Stimulated activated naive B cell treated with anti-CD40 and anti-IgM and Interleukin-4, amounts not matched to agents 10 μg/mL and 1 μg/mL and 100 μg/mL, for 72 hours (primary cell): ENCODE measurements around the gene AOPEP.

ENCODE experiments used
- ATAC-seq, 2 donors: fragments of 150-1000 bp; cut with Tn5 transposase; replicated peaks; 2 replicates each; pipeline ENCODE4 v1.10.0; 2021; ENCODE audit warnings: moderate library complexity in 1 of 2
- DNase-seq: peaks from one replicate; pipeline ENCODE4 v3.0.0; 2021
- H3K27ac Mint-ChIP-seq: one replicate; pipeline ENCODE4 v1.8.0; 2022; ENCODE audit warnings: mild to moderate bottlenecking, mixed read lengths
- H3K27me3 Mint-ChIP-seq, 2 donors: one replicate each; pipeline ENCODE4 v1.8.0; 2022; ENCODE audit warnings: mixed read lengths in 2 of 2
- H3K36me3 Mint-ChIP-seq, 2 donors: one replicate each; pipeline ENCODE4 v1.8.0; 2022; ENCODE audit warnings: mixed read lengths in 2 of 2, mild to moderate bottlenecking in 1 of 2
- H3K4me1 Mint-ChIP-seq, 2 donors: one replicate each; pipeline ENCODE4 v1.8.0; 2022; ENCODE audit warnings: mixed read lengths in 2 of 2, mild to moderate bottlenecking in 1 of 2
- H3K4me3 Mint-ChIP-seq, 2 donors: one replicate each; pipeline ENCODE4 v1.8.0; 2022; ENCODE audit warnings: mild to moderate bottlenecking in 2 of 2, mixed read lengths in 2 of 2, moderate library complexity in 1 of 2
- H3K9me3 Mint-ChIP-seq, 2 donors: one replicate each; pipeline ENCODE4 v1.8.0; 2022; ENCODE audit warnings: mixed read lengths in 2 of 2, mild to moderate bottlenecking in 1 of 2

The AOPEP gene

DNA sequence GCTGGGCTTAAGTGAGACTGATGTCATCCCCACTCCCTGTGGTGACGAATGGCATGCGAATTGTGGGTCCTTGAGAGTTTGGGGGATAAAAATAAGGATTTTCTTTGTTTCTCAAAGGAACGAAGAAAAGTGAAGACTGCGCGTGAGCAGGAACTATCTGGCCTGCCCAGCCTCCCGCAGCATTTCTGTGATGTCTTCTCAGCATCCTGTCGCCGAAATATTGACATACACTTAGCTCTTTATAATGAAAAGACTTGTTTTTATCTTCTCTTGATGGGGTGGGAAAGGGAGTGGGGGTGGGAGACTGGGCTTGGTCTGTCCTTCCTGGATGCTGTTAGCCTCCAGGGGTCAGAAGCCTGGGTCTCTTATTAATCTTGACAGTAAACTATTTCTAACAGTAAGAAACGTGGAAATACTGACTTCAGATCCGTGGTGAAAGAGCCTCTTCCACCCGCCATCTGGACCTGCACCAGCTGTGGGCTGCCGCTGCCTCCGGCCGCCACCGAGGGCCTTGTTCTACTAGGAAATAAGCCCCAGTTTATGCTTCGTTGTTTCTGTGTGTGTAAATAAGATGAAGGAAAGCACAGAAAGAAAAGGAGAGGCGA lies 351.4 kb downstream of the AOPEP start:
- Mint-ChIP-seq H3K4me1 (no peaks in the 10 kb centered on the region), H3K9me3 (no peaks in the 10 kb centered on the region), H3K27ac (no peak overlapping the region), H3K4me3 (no peak overlapping the region), H3K36me3 (peaks cover 16 to 24% of the 10 kb centered on the region in 2 donors), H3K27me3 (no peaks in the 10 kb centered on the region)
- DNase-seq (no peak), ATAC-seq (no peak)

DNA sequence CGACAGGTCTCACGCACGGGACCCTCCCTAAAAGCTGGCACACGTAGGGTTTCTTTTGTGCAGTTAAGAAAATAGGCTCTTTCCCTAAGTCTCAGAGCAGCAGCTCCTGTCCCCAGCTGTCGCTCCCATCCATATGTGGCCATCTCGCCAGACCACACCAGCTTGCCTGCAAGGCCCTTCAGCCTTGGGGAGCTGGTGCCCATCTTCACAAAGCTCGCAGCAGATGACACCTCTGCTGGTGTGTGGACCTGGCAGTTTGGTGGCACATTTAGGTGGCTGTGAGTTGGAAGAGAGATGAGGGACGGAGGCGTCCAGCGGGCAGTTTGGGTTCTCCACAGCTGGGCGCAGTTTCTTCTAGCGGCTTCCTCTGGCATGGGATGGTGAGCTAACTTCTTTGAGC lies 352.0 kb downstream of the AOPEP start:
- Mint-ChIP-seq H3K36me3 (peaks cover 21 to 27% of the 10 kb centered on the region in 2 donors), H3K9me3 (no peaks in the 10 kb centered on the region), H3K4me1 (no peaks in the 10 kb centered on the region), H3K4me3 (no peak overlapping the region), H3K27ac (no peak overlapping the region), H3K27me3 (no peaks in the 10 kb centered on the region)
- DNase-seq (no peak), ATAC-seq (no peak)

DNA sequence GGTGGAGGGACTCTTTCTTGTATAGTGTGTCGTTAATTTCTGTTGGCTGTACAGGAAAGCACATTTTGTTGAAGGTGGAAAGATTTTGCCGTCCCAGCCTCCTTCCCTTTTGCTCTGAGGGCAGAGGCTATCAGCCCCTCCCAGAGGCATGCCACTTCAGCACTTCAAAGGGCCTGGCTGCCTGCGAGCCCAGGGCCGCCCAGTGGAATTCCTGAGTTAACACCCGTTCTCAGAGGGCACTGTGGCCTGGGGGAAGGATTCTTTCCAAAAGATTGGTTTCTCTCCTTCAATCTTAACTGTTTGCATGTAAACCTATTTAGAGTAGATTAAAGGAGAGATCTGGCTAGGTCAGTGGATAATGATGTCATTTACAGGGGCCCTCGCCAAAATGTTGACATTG lies 352.4 kb downstream of the AOPEP start:
- Mint-ChIP-seq H3K4me3 (no peak overlapping the region), H3K27me3 (no peaks in the 10 kb centered on the region), H3K9me3 (no peaks in the 10 kb centered on the region), H3K27ac (no peak overlapping the region), H3K4me1 (no peaks in the 10 kb centered on the region), H3K36me3 (peaks cover 21 to 27% of the 10 kb centered on the region in 2 donors)
- ATAC-seq (no peak), DNase-seq (no peak)

DNA sequence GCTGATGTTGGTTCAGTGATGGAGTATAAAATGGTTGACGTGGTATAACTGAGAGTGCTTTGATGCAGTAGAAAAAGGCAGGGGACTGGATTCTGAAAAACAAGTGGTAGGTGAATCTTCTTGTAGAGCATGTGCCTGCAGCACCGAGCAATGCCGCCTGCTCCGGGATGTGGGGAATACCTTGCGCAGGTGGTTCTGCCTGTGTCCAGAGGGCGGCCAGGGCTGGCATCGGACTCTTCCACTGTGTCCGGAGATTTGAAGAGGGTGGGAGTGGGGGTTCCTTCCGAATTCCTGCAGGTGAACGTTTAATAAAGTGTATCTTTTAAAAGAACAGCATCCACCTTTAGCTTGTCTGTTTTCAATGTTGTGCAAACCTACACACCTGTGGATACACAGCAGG lies 353.0 kb downstream of the AOPEP start:
- H3K9me3 Mint-ChIP-seq: no peaks in the 10 kb centered on the region
- peaks cover 21 to 29% of the 10 kb centered on the region in 2 donors for H3K36me3 Mint-ChIP-seq
- no peak overlapping the region for H3K27ac Mint-ChIP-seq
- DNase-seq: no peak
- H3K4me3 Mint-ChIP-seq: no peak overlapping the region
- H3K27me3 Mint-ChIP-seq: no peaks in the 10 kb centered on the region
- H3K4me1 Mint-ChIP-seq: no peaks in the 10 kb centered on the region
- ATAC-seq: no peak

DNA sequence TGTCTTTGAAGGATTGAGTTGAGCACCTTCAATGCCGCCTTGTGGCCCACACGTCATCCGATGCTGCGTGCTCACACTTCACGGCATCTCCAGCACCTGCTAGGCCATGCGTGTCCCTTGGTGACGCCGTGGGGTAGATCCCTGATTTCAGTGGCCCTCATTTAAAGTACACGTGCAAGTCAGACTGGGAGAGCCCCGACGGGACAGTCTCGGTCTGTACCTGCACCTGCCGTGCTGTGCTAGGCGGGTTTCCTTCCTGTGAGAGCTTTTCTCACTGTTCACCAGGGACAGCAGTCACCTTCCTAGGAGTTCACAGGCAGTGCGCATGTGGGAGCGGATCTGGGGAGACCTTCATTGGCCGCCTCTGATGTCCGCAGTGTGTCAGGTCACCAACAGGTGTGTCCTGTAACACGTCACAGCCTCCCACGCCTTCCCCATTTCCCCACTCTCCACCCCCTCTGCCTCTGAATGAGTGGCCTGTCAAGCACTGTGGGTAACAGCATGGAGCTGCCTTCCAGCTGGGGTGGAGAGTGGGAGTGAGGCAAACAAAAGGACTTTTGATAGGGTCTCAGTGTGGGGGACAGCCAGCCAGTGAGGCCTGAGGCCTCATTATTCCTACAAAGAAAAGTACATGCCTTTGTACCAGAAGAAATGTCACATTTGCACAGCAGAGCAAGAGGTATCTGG lies 354.6 kb downstream of the AOPEP start:
- Mint-ChIP-seq H3K4me3 (no peak overlapping the region), H3K4me1 (no peaks in the 10 kb centered on the region), H3K27ac (no peak overlapping the region), H3K9me3 (no peaks in the 10 kb centered on the region), H3K27me3 (no peaks in the 10 kb centered on the region), H3K36me3 (peaks cover 28 to 32% of the 10 kb centered on the region in 2 donors)
- DNase-seq (no peak), ATAC-seq (no peak)

DNA sequence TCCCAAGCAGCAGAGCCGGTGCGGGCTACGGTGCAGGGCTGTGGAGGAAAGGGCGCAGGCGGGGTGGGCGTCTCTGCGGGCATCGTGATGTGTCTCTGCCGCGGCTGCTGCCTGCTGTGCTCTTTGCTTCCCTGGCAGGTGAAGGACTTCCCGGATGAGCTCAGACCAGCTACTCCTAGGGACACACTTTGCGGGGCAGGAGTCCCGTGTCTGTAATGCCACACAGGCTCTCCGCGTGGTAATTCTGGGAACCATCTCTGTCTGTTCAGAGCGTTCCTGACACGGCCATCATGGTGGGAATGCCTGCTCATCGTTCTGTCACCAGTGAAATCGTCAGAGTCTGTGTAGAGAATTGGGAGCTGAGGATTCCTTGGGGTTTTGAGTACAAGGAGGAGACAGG lies 355.5 kb downstream of the AOPEP start:
- Mint-ChIP-seq H3K4me1 (no peaks in the 10 kb centered on the region), H3K36me3 (peaks cover 28 to 35% of the 10 kb centered on the region in 2 donors), H3K4me3 (no peak overlapping the region), H3K9me3 (no peaks in the 10 kb centered on the region), H3K27me3 (no peaks in the 10 kb centered on the region), H3K27ac (no peak overlapping the region)
- DNase-seq (no peak), ATAC-seq (no peak)

DNA sequence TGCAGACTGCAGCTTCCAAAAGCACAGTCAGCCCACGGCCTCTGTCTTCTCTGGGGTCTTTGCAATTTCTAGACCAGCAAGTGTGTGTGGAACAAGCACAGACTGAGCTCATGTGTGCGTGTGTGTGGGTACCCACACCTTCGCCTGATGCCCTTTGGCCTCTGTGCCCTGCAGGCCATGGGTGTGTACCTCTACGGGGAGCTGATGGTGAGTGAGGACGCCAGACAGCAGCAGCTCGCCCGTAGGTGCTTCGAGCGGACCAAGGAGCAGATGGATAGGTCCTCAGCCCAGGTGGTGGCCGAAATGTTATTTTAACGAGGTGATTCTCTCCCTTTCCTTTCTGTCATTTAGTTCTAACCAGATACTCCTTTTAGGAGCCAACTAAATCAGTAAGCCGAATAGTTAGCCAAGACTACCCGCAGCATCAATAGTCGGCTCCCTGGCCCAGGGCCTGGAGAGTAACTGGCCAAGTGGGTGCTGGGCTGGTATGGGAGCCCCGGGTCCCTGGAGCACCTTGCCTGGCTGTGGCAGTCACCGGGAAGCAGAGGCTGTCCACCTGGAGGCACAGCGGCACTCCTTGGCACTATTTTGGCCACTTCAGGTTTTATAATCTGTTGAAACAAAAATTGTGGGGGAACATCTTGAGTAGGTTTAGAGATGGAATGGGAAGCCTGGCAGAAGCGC lies 356.0 kb downstream of the AOPEP start:
- DNase-seq (no peak), ATAC-seq (no peak)
- no peak overlapping the region for H3K27ac Mint-ChIP-seq
- no peak overlapping the region for H3K4me3 Mint-ChIP-seq
- H3K36me3 Mint-ChIP-seq: peaks cover 28 to 36% of the 10 kb centered on the region in 2 donors
- no peaks in the 10 kb centered on the region for H3K27me3 Mint-ChIP-seq
- no peaks in the 10 kb centered on the region for H3K4me1 Mint-ChIP-seq
- H3K9me3 Mint-ChIP-seq: no peaks in the 10 kb centered on the region

DNA sequence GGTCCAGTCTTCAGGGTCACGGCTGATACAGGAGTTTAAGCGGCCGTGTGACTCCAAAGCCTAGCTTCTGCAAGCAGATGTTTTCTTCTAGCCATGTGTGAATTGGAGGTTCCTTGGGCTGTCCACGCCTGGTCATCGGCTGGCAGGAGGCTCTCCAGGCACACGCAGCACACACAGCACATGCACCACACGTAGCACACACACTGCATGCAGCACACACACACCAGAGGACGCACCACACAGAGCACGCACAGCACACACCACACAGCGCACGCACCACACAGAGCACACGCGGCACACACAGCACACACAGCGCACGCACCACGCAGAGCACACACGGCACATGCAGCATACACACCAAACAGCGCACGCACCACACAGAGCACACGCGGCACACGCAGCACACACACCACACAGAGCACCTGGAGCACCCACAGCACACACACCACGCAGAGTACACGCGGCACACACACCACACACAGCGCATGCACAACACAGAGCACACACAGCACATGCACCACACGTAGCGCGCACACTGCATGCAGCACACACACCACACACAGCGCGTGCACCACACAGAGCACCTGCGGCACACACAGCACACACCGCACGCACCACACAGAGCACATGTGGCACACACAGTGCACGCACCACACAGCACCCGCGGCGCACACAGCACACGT lies 356.7 kb downstream of the AOPEP start:
- H3K4me1 Mint-ChIP-seq: no peaks in the 10 kb centered on the region
- H3K9me3 Mint-ChIP-seq: no peaks in the 10 kb centered on the region
- H3K27me3 Mint-ChIP-seq: no peaks in the 10 kb centered on the region
- H3K27ac Mint-ChIP-seq: no peak overlapping the region
- no peak for DNase-seq
- H3K4me3 Mint-ChIP-seq: no peak overlapping the region
- peaks cover 32 to 43% of the 10 kb centered on the region in 2 donors for H3K36me3 Mint-ChIP-seq
- ATAC-seq: no peak

DNA sequence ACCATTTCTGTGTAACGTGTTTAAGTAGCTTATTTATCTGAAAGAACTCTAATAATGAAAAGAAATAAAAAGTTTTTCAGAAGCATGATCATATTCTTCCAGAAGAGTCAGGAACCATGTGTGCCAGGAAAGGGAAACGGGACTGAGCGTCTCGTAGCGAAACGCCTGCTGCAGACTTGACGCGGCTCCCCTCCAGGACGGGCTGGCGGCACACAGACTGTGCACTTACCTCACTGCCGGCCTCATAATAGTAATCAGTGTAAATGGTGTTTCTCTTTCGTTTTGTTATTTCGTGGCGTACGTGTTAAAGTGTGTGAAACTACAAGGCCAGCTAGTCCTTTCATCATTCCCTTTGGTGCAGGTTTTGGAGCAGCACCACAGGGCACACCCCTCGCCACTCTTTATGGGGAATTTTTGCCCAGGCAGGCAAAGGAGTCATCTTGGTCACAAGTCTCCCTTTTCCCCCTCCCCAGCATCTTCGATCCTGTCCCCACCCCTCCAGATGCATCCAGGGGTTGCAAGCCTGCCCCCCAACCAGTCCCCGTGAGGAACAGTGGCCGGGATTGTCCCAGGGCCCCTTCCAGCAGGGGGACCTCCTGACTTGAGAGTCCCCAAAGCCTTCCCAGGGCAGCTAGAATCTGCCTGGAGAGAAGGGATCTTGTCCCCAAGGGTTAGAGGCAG lies 357.9 kb downstream of the AOPEP start:
- no peaks in the 10 kb centered on the region for H3K27me3 Mint-ChIP-seq
- H3K27ac Mint-ChIP-seq: no peak overlapping the region

DNA sequence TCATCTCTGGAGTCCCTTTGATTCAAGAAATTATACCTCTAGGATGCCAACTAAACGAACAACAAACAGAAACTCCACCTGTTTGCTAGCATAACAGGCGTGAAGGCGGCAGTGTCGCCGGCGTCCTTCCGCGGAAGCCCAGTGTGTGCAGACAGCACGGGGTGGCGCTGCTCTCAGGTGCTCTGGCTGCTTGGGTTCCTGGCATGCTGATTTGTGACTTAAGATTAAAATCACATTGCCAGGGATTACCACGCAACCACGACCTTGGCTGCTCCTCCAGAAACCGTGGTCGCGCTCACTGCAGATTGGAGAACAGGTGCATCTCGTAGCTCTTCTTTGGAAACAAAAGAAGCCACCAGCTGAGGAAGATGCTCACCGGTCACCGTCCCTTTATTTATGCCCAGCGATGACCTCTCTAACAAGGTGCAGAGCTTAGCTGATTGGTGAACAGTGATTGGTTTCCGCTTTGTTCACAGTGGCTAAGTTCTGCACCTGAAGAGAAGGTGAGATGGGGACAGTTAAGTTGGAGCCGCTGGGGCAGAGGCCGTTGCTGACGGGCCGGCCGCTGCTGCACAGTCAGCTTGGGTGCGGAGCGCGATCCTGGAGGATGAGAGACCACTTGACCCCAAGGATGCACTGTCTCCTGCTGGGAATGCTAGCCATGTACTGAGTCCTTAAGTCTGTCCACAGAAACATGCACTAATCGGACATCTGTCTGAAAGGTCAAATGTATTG lies 358.7 kb downstream of the AOPEP start:
- H3K27ac Mint-ChIP-seq: no peak overlapping the region
- H3K27me3 Mint-ChIP-seq: peaks cover 0 to 5% of the 10 kb centered on the region in 2 donors
- H3K4me3 Mint-ChIP-seq: no peak overlapping the region
- no peak for ATAC-seq
- DNase-seq: no peak
- H3K9me3 Mint-ChIP-seq: no peaks in the 10 kb centered on the region
- H3K36me3 Mint-ChIP-seq: peaks cover 35 to 52% of the 10 kb centered on the region in 2 donors
- no peaks in the 10 kb centered on the region for H3K4me1 Mint-ChIP-seq

More for the DNA sequence above, 357.9 kb downstream of the AOPEP start:
- ATAC-seq (no peak), DNase-seq (no peak)
- H3K9me3 Mint-ChIP-seq: no peaks in the 10 kb centered on the region
- no peak overlapping the region for H3K4me3 Mint-ChIP-seq
- H3K4me1 Mint-ChIP-seq: no peaks in the 10 kb centered on the region
- H3K36me3 Mint-ChIP-seq: peaks cover 35 to 46% of the 10 kb centered on the region in 2 donors

DNA sequence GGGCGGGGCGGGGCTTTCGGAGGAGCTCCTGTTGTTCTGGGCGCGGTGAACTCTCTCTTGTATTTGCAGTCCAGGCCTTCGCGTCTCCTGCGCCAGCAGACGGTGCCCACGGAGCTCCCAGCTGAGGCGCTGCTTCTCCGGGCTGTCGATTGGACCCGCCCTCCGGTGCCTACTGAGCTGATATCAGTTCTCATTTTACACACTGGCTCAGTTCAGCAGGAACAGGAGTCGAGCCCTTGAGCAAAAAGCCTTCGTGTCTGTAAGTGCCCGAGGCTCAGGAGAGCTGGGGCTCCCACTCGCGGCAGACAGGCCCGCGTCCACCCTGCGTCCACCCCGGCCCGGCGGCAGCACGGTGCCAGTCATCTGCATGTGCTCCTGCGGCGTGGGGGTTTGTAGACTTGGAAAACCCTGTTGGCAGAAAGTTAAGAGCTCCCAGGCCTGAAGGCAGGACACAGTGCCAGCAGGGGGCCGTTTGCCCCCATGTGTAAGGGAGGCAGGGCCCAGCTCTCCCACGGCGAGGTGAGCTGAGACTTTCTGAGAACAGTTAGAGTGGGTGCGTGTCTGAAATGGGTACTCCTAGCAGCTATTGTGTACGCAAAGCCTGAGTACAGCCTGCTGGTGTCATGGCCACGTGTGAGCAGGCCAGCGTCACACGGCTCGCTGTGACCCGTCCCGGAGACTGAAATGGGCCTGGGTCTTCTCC lies 359.5 kb downstream of the AOPEP start:
- H3K4me3 Mint-ChIP-seq: no peak overlapping the region
- H3K27me3 Mint-ChIP-seq: peaks cover 0 to 5% of the 10 kb centered on the region in 2 donors
- peaks cover 35 to 52% of the 10 kb centered on the region in 2 donors for H3K36me3 Mint-ChIP-seq
- no peaks in the 10 kb centered on the region for H3K9me3 Mint-ChIP-seq
- no peak for ATAC-seq
- no peak for DNase-seq
- H3K4me1 Mint-ChIP-seq: no peaks in the 10 kb centered on the region
- H3K27ac Mint-ChIP-seq: no peak overlapping the region

DNA sequence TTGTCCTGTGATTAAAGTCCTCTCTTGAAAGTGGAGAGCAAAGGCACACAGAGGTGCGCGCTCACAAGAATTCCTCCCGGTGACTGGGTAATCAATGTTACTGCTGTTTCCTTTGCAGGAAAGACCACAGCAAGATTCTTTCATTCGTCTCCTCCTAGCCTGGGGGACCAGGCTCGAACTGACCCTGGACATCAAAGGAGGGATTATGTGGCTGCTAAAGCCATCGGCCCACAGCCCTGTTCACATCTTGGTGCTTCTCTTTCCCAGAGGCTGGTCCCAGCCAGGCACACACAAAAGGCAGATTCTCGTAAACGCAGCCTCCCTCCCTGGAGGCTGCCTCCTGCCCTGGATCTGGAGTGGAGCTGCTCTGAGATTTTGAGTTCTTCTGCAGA lies 360.1 kb downstream of the AOPEP start:
- DNase-seq (no peak), ATAC-seq (no peak)
- peaks cover 3 to 4% of the 10 kb centered on the region in 2 donors for H3K4me1 Mint-ChIP-seq
- peaks cover 0 to 5% of the 10 kb centered on the region in 2 donors for H3K27me3 Mint-ChIP-seq
- no peaks in the 10 kb centered on the region for H3K9me3 Mint-ChIP-seq
- H3K27ac Mint-ChIP-seq: no peak overlapping the region
- no peak overlapping the region for H3K4me3 Mint-ChIP-seq
- H3K36me3 Mint-ChIP-seq: peaks cover 33 to 48% of the 10 kb centered on the region in 2 donors

DNA sequence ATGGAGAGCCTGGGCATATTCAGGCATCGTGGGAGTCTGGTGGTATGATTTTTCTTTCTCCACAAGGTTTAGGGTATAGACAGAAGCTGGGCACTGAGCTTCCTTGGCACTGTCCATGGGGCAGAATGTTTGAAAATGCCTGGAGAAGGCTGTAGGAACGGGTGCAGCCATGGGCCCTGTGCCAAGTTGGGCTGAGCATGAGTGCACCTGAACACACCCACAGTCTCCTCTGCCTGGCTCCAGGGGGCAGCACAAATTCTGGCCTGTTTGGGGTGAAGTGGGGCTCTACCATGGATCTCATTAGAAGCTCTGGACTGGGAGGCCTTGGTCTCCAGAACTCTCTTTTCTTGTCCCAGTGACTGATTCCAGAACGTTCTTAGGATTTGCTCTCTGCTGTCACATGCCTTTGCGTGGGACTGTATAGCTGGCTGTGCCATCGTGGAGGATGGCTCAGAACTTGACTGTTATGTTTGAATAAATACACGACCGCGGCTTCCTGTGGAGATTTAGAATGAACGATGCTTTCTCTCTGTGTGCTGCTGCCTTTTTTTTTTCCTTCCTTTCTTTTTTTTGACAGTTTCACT lies 361.3 kb downstream of the AOPEP start:
- Mint-ChIP-seq H3K4me3 (no peak overlapping the region), H3K4me1 (peaks cover 6 to 11% of the 10 kb centered on the region in 2 donors)

More for the DNA sequence above, 361.3 kb downstream of the AOPEP start:
- DNase-seq: no peak
- no peak for ATAC-seq
- Mint-ChIP-seq H3K36me3 (peaks cover 23 to 36% of the 10 kb centered on the region in 2 donors), H3K27me3 (peaks cover 0 to 5% of the 10 kb centered on the region in 2 donors), H3K9me3 (no peaks in the 10 kb centered on the region), H3K27ac (no peak overlapping the region)
